Hepatocyte (in vitro differentiated cells): ENCODE results near the gene MPC2. TPM values are rescaled to one million over a fixed set of nuclear protein-coding genes. Genes with fewer than 3 reads are reported as not detected.

ENCODE experiments used
- DNase-seq: peaks from one replicate; pipeline ENCODE4 v3.0.0-alpha.2; 2016; ENCODE audit warnings: low spot score
- H2AFZ ChIP-seq: fragments of 200-600 bp; sonication (generic); 2 replicates; pipeline ENCODE4 v1.6.0; 2016; ENCODE audit warnings: antibody characterized with exemption, mild to moderate bottlenecking
- H3K27ac ChIP-seq: fragments of 200-600 bp; sonication (generic); 2 replicates; pipeline ENCODE4 v1.5.1; 2016; ENCODE audit warnings: mild to moderate bottlenecking
- H3K27me3 ChIP-seq: fragments of 200-600 bp; sonication (generic); 2 replicates; pipeline ENCODE4 v1.6.1; 2016
- H3K36me3 ChIP-seq: fragments of 200-600 bp; sonication (generic); replicated peaks from 2 replicates; pipeline ENCODE4 v1.5.1; 2016; ENCODE audit warnings: low read depth; ENCODE audit not compliant: insufficient read depth
- H3K4me1 ChIP-seq: fragments of 200-600 bp; sonication (generic); 2 replicates; pipeline ENCODE4 v1.5.1; 2016; ENCODE audit warnings: mild to moderate bottlenecking, moderate library complexity; ENCODE audit not compliant: insufficient read depth
- H3K4me2 ChIP-seq: fragments of 200-600 bp; sonication (generic); 2 replicates; pipeline ENCODE4 v1.6.0; 2016
- H3K4me3 ChIP-seq: fragments of 200-600 bp; sonication (generic); 2 replicates; pipeline ENCODE4 v1.5.1; 2016; ENCODE audit warnings: mild to moderate bottlenecking
- H3K79me2 ChIP-seq: fragments of 200-600 bp; sonication (generic); 2 replicates; pipeline ENCODE4 v1.6.0; 2017; ENCODE audit warnings: mild to moderate bottlenecking
- H3K9me2 ChIP-seq: fragments of 200-600 bp; sonication (generic); replicated peaks from 2 replicates; pipeline ENCODE4 v1.6.0; 2017; ENCODE audit warnings: mild to moderate bottlenecking; ENCODE audit not compliant: insufficient read depth
- H3K9me3 ChIP-seq: fragments of 200-600 bp; sonication (generic); 2 replicates; pipeline ENCODE4 v1.5.1; 2016; ENCODE audit warnings: low read depth, mild to moderate bottlenecking
- H4K20me1 ChIP-seq: fragments of 200-600 bp; sonication (generic); 2 replicates; pipeline ENCODE4 v1.6.0; 2016; ENCODE audit warnings: mild to moderate bottlenecking; ENCODE audit not compliant: insufficient read depth, poor library complexity, severe bottlenecking
- EZH2 ChIP-seq: fragments of 200-600 bp; sonication (generic); IDR thresholded peaks from 2 replicates; pipeline ENCODE4 v1.6.1; 2016; ENCODE audit warnings: antibody characterized with exemption, mild to moderate bottlenecking, borderline replicate concordance
- EZH2phosphoT487 ChIP-seq: fragments of 200-600 bp; sonication (generic); IDR thresholded peaks from one replicate; pipeline ENCODE4 v1.6.1; 2018; ENCODE audit warnings: antibody characterized with exemption, mild to moderate bottlenecking, low read depth, moderate library complexity; ENCODE audit not compliant: unreplicated experiment, severe bottlenecking
- WGBS: methylation state at CpG from one replicate; pipeline ENCODE4 v1.1.6; 2016; ENCODE audit warnings: low lambda C conversion rate; ENCODE audit errors: missing lambda C conversion rate; 5-methylcytosine and 5-hydroxymethylcytosine counted together
- polyA plus RNA-seq: library from polyadenylated mRNA; unstranded; fragments of >200 nt; fragmentation: Nextera tagmentation; extraction: Ambion mirVana; gene quantifications from 2 replicates; pipeline ENCODE4 v1.2.1, GENCODE V29; 2016
- total RNA-seq: library from RNA; depleted of rRNA; stranded (reverse); fragments of >200 nt; gene quantifications from 2 replicates; pipeline ENCODE4 v1.2.3, GENCODE V29; 2014
- TF ChIP-seq, protein P1 (sequence below): fragments of 200-600 bp; sonication (generic); IDR thresholded peaks from 2 replicates; pipeline ENCODE4 v1.5.1; 2016; ENCODE audit warnings: antibody characterized with exemption, mild to moderate bottlenecking; ENCODE audit not compliant: poor library complexity

The MPC2 gene
- total RNA-seq, result 137 and 170 TPM in 2 replicates
- polyA plus RNA-seq, result 188 and 215 TPM in 2 replicates

DNA sequence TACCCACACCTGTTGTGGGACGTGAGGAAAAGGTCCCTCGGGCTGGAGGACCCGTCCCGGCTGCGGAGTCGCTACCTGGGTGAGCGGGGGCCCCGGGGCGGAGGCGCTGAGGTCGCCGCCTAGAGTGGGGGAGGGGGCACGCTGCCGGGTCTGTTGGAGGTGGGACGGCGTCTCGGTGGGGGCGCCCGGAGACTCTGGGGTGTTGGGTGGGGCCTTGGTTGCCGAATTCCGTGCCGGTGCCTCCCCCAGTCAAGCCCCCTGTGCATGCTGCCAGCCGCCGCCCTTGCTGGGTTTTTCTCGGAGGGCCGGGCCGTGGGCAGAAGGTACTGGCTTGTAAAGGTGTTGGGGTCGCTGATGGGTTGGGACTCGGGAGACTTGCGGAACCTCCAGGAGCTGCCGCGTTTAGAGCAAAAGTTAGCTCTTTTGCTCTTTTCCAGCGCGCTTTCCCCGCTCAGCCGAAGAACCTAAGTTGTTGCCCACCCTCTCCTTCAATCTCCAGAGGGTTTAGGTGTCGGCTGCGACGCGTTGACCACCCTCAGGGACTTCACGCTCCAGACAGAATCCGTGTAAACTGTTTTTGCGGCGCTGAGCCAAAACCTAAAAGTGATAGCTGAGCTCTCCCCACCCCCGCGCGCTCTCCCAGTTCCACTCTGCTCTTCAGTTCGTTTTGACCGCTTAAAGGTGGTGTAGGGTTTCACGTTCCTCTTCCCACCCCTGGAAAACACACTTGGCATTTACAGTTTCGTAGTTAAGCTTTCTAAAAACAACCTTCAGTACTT lies at the start of gene MPC2:
TSS of gene MPC2 (minus strand) at position 143 of the 779 bp plus-strand sequence. CDS start 1,231 bp downstream, outside the sequence.
- Histone ChIP-seq H4K20me1 (peaks cover 21% of the 10 kb centered on the region), H3K27ac (peak within 1 kb of the TSS; percentile 99), H3K4me2 (peak within 1 kb of the TSS; percentile 78), H3K9me2 (no peaks in the 10 kb centered on the region), H3K79me2 (peaks cover 84% of the 10 kb centered on the region), H3K9me3 (no peaks in the 10 kb centered on the region), H3K27me3 (no peaks in the 10 kb centered on the region), H3K4me3 (peak within 1 kb of the TSS; percentile 97), H3K4me1 (peaks cover 16% of the 10 kb centered on the region), H2AFZ (peak within 1 kb of the TSS; percentile 82), H3K36me3 (no peaks in the 10 kb centered on the region)
- WGBS, result under 1% methylated on average over 38 of the region's 51 CpGs
- TF ChIP-seq EZH2 (no peak), EZH2phosphoT487 (no peak)
- TF ChIP-seq, protein P1, sequence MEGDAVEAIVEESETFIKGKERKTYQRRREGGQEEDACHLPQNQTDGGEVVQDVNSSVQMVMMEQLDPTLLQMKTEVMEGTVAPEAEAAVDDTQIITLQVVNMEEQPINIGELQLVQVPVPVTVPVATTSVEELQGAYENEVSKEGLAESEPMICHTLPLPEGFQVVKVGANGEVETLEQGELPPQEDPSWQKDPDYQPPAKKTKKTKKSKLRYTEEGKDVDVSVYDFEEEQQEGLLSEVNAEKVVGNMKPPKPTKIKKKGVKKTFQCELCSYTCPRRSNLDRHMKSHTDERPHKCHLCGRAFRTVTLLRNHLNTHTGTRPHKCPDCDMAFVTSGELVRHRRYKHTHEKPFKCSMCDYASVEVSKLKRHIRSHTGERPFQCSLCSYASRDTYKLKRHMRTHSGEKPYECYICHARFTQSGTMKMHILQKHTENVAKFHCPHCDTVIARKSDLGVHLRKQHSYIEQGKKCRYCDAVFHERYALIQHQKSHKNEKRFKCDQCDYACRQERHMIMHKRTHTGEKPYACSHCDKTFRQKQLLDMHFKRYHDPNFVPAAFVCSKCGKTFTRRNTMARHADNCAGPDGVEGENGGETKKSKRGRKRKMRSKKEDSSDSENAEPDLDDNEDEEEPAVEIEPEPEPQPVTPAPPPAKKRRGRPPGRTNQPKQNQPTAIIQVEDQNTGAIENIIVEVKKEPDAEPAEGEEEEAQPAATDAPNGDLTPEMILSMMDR, result no peak
- peak; percentile 78 for DNase-seq

DNA sequence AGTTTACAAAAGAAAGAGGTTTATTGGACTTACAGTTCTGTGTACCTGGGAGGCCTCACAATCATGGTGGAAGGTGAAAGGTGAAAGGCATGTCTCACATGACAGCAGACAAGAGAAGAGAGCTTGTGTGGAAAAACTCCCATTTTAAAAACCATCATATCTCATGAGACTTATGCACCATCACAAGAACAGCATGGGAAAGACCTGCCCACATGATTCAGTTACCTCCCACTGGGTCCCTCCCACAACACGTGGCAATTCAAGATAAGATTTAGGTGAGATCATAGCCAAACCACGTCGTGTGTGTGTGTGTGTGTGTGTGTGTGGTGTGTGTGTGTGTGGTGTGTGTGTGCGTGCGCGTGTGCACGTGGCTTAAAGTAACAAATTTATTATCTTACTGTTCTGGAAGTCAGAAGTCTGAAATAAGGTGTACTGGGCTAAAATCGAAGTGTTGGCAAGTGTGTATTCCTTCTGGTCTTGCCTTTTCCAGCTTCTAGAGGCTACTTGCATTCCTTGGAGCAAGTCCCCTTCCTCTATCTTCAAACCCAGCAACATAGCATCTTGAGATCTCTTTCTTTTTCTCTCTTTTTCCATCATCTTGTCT lies 48.1 kb upstream of the MPC2 start:
- no peak overlapping the region for H3K4me2 ChIP-seq
- no peaks in the 10 kb centered on the region for H4K20me1 ChIP-seq
- no peak overlapping the region for H2AFZ ChIP-seq
- H3K27ac ChIP-seq, result no peak overlapping the region
- H3K27me3 ChIP-seq, result no peaks in the 10 kb centered on the region
- no peaks in the 10 kb centered on the region for H3K4me1 ChIP-seq
- H3K9me3 ChIP-seq, result no peaks in the 10 kb centered on the region
- no peak for DNase-seq
- TF ChIP-seq, protein P1, result no peak
- no peak for TF ChIP-seq EZH2phosphoT487
- TF ChIP-seq EZH2, result no peak
- no peaks in the 10 kb centered on the region for H3K36me3 ChIP-seq
- 77% methylated on average over 8 of the region's 8 CpGs for WGBS
- no peaks in the 10 kb centered on the region for H3K9me2 ChIP-seq
- H3K79me2 ChIP-seq, result peaks cover 49% of the 10 kb centered on the region
- H3K4me3 ChIP-seq, result no peak overlapping the region

DNA sequence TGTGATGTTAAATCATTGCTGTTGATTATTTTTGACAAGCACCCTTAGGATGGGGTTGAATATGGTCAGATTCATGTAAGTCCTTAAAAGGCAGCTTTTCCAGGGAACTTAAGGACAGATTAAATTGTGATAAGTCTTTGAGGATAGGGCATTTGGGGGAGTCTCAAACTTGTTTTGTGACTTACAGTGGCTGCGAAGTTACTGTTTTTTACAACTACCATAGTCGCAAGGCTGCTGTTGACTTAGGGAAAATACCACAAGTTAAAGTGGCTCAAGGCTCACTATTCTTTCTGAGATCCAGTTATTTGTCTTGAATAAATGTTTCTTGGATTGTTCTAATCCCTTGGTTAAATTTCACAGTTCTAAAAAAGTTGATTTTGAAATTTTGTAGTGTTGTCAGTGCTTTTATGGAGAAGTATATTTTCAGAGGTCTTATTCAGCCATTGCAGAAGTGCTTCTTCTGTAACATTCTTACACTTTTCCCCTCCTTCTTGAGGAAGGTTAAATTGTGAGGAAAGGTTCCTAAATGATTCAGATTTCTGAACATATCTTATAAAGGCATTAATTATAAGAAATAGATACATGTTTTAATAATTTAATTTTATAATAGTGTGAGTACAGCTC lies 47.0 kb upstream of the MPC2 start:
- no peak for DNase-seq
- H2AFZ ChIP-seq, result no peak overlapping the region
- no peaks in the 10 kb centered on the region for H4K20me1 ChIP-seq
- no peaks in the 10 kb centered on the region for H3K36me3 ChIP-seq
- no peak overlapping the region for H3K27ac ChIP-seq
- TF ChIP-seq EZH2phosphoT487 (no peak), EZH2 (no peak)
- TF ChIP-seq, protein P1, result no peak
- H3K79me2 ChIP-seq, result peaks cover 57% of the 10 kb centered on the region
- H3K4me1 ChIP-seq, result no peaks in the 10 kb centered on the region
- no peak overlapping the region for H3K4me2 ChIP-seq
- no peaks in the 10 kb centered on the region for H3K9me2 ChIP-seq
- H3K9me3 ChIP-seq, result no peaks in the 10 kb centered on the region
- no peak overlapping the region for H3K4me3 ChIP-seq
- no peaks in the 10 kb centered on the region for H3K27me3 ChIP-seq
- WGBS, result 72% methylated on average over 2 of the region's 2 CpGs
